Neural progenitor cell (in vitro differentiated cells): Measurements from ENCODE around the gene UTY.
"Not testable (repeated sequence)": the region's sequence is repeated elsewhere in the genome, so short reads cannot be mapped to it uniquely, and the experiment has no call there.

Experiments
- CTCF ChIP-seq: fragments of 200-600 bp; sonication (generic); IDR thresholded peaks from 2 replicates; pipeline ENCODE4 v1.5.1; 2017; ENCODE audit warnings: antibody characterized with exemption, mild to moderate bottlenecking
- EZH2 ChIP-seq: fragments of 200-600 bp; sonication (generic); IDR thresholded peaks from 2 replicates; pipeline ENCODE4 v1.6.1; 2017; ENCODE audit warnings: antibody characterized with exemption, mild to moderate bottlenecking, moderate library complexity
- EZH2phosphoT487 ChIP-seq: fragments of 200-600 bp; sonication (generic); IDR thresholded peaks from 2 replicates; pipeline ENCODE4 v1.6.1; 2017; ENCODE audit warnings: antibody characterized with exemption

- not testable (repeated sequence) for TF ChIP-seq CTCF, EZH2, EZH2phosphoT487
Measured at GRCh38 chrY:13282151-13283054, 197.4 kb downstream of the UTY start.
